ENCODE measurements around the gene VPS45. TPM values are rescaled to one million over a fixed set of nuclear protein-coding genes. Genes with fewer than 3 reads are reported as not detected.
A peak's percentile ranks its signal among the peaks of the same experiment; 100 is the strongest.

The VPS45 gene
- polyA plus RNA-seq, 1 of the 3 experiments (the other 2 are of a cell fraction) = 31.5 TPM

GRCh38 chr1:150192012-150192411, 124.4 kb downstream of the VPS45 start (continued):
- TF ChIP-seq EP300 (IDR thresholded peaks at IDR 0.05; ENCODE audit: borderline replicate concordance in 1 of 2, low read depth in 1 of 2, low read length in 1 of 2) (peak; percentile 12 to 89; a peak in 2 of 4 replicates), SIN3A (IDR thresholded peaks at IDR 0.05; ENCODE audit: borderline replicate concordance, low read depth, low read length) (0 out of 2 replicates have a peak, but pooled peaks have one; percentile 42), RXRA (IDR thresholded peaks at IDR 0.05; ENCODE audit: borderline replicate concordance, low read depth) (peak; percentile 82), FOSL2 (IDR thresholded peaks at IDR 0.05; ENCODE audit: borderline replicate concordance, low read depth) (peak; percentile 84)

GRCh38 chr1:150194381-150195031, 126.9 kb downstream of the VPS45 start:
- Histone ChIP-seq H3F3A (replicated peaks; ENCODE audit: insufficient read depth) (peaks cover 5% of the 10 kb centered on the region), H3K27ac (ENCODE audit: low read depth in 2 of 2, low read length in 1 of 2) (peak overlapping the region; percentile 48 to 55; a peak in 2 of 4 replicates), H3K36me3 (replicated peaks in 1 of 2; ENCODE audit: control insufficient read depth in 1 of 2, insufficient read depth in 2 of 2, low read length in 1 of 2) (no peaks in the 10 kb centered on the region), H3K4me3 (ENCODE audit: low read depth in 2 of 2, low read length in 1 of 2) (no peak overlapping the region), H3K9me2 (no peaks in the 10 kb centered on the region), H3K79me2 (ENCODE audit: insufficient read depth) (no peaks in the 10 kb centered on the region), H3K4me2 (no peak overlapping the region), H3K4me1 (ENCODE audit: control insufficient read depth in 1 of 2, insufficient read depth in 2 of 2, low read depth in 1 of 2, low read length in 1 of 2) (0 out of 4 replicates have a peak, but pooled peaks cover 0 to 4% of the 10 kb centered on the region in 2 experiments), H3K9ac (no peak overlapping the region), H4K20me1 (ENCODE audit: insufficient read depth) (no peaks in the 10 kb centered on the region), H3K27me3 (ENCODE audit: insufficient read depth) (no peaks in the 10 kb centered on the region), H3K9me3 (no peaks in the 10 kb centered on the region), H2AFZ (ENCODE audit: low read depth) (peak overlapping the region; percentile 57; the same call in 1 of the 2 replicates)
- no peak for DNase-seq
- POLR2A ChIA-PET = no interaction called here
- WGBS (ENCODE audit: low lambda C conversion rate) = 81% methylated on average over 4 of the region's 4 CpGs
- TF ChIP-seq FOXJ3 (CRISPR knock-in tag; IDR thresholded peaks at IDR 0.05) (no peak), GABPA (IDR thresholded peaks at IDR 0.05; ENCODE audit: low read depth) (no peak), GATA2 (CRISPR knock-in tag; IDR thresholded peaks at IDR 0.05) (no peak), MAX (IDR thresholded peaks at IDR 0.05; ENCODE audit: low read depth) (no peak), MEF2A (IDR thresholded peaks at IDR 0.05; ENCODE audit: borderline replicate concordance, low read depth) (no peak), RXRA (IDR thresholded peaks at IDR 0.05; ENCODE audit: borderline replicate concordance, low read depth) (no peak), FOSL2 (IDR thresholded peaks at IDR 0.05; ENCODE audit: borderline replicate concordance, low read depth) (no peak), POLR2AphosphoS5 (IDR thresholded peaks at IDR 0.05; ENCODE audit: low read depth, low read length) (no peak), ELF1 (IDR thresholded peaks at IDR 0.05) (no peak), PBX3 (IDR thresholded peaks at IDR 0.05) (no peak), RFX5 (IDR thresholded peaks at IDR 0.05; ENCODE audit: low read length) (no peak), YY1 (IDR thresholded peaks at IDR 0.05; ENCODE audit: low read depth) (no peak), EP300 (IDR thresholded peaks at IDR 0.05; ENCODE audit: borderline replicate concordance in 1 of 2, low read depth in 1 of 2, low read length in 1 of 2) (no peak), CTCF (IDR thresholded peaks at IDR 0.05) (no peak), RAD21 (IDR thresholded peaks at IDR 0.05; ENCODE audit: low read length) (no peak)
- CTCF ChIA-PET = interaction anchor here (1.8 kb wide), 1 partner anchor 8 kb away, joined by 11 read pairs; no protein-coding TSS in a partner anchor

Other genes starting within 250 kb of the VPS45 start
- gene BOLA1, start 168.2 kb upstream of the VPS45 start, polyA plus RNA-seq (2012; rRNA removed) = 19.9 and 24.6 TPM in 2 replicates
- 22.7 and 27.6 TPM in 2 replicates for gene SV2A, start 149.9 kb upstream of the VPS45 start, polyA plus RNA-seq (2012; rRNA removed)
- 42.4 and 54.3 TPM in 2 replicates for gene SF3B4, start 140.0 kb upstream of the VPS45 start, polyA plus RNA-seq (2012; rRNA removed)
- 9.4 and 12.4 TPM in 2 replicates for gene MTMR11, start 130.9 kb upstream of the VPS45 start, polyA plus RNA-seq (2012; rRNA removed)
- gene OTUD7B, start 57.0 kb upstream of the VPS45 start, polyA plus RNA-seq (2012; rRNA removed) = 4.2 and 5.8 TPM in 2 replicates
- 27.8 and 33.5 TPM in 2 replicates for gene PLEKHO1, start 82.1 kb downstream of the VPS45 start, polyA plus RNA-seq (2012; rRNA removed)
- 8.2 and 8.7 TPM in 2 replicates for gene ANP32E, start 168.3 kb downstream of the VPS45 start, polyA plus RNA-seq (2012; rRNA removed)
- gene CA14, start 190.0 kb downstream of the VPS45 start, polyA plus RNA-seq (2012; rRNA removed) = 0.08 and 0.16 TPM in 2 replicates
- gene APH1A, start 201.2 kb downstream of the VPS45 start, polyA plus RNA-seq (2012; rRNA removed) = 175 and 232 TPM in 2 replicates
- 18.0 and 25.7 TPM in 2 replicates for gene C1orf54, start 205.0 kb downstream of the VPS45 start, polyA plus RNA-seq (2012; rRNA removed)
- 3.2 and 4.4 TPM in 2 replicates for gene CIART, start 214.8 kb downstream of the VPS45 start, polyA plus RNA-seq (2012; rRNA removed)
- gene MRPS21, start 226.1 kb downstream of the VPS45 start, polyA plus RNA-seq (2012; rRNA removed) = 136 and 173 TPM in 2 replicates